Stimulated activated CD4-positive, alpha-beta T cell treated with anti-CD3 and anti-CD28 coated beads, Interleukin-1b, Interleukin-23, amount 100 ng/mL, for 24 hours (primary cell): ENCODE results near the gene CHMP4B.

Experiments used
- DNase-seq, 4 experiments: peaks; one replicate each; pipeline ENCODE4 v3.0.0-alpha.2; 2020; ENCODE audit warnings: low read depth in 4 of 4, low spot score in 1 of 4

CHMP4B gene

DNA sequence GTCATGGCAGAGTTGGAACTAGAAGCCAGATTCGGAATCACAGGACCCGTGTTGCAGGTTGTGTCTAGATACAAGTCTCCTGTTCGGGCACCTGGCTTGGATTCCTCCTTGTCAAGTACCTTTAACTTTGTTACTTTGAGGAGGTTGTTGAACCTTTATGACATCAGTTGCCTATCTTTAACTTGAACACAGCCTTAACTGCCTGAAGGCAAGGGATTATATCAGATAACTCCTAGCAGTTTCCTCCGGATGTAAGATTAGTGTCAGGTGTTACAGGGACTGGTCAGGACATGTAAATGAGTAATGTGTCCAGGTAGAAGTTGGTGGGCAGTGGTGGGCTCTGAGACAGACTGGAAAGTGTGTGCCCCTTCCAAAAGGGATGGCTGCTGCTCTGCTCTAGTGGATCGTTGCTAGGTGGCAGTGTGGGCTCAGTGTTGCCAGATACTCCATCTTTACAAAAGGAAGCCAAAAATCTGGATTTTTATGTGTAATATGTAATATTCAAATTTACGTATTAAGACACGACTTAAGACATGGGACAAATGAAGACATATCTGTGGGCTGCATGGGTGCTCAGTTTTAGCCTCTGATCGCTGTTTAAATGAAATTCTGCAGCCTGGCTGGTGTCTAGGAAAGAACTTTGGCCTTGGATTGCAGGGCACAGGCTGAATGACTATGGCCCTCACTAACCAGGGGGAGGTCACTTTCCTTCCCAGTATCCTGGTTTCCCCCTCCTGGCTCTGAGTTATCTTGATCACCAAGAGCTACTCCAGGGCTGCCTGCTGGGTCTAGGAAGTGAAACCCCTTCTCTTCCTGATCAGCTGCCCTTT lies 27.1 kb downstream of the CHMP4B start:
- DNase-seq, result no peak

- DNase-seq, result no peak
Observed at GRCh38 chr20:33839591-33839990, 28.4 kb downstream of the CHMP4B start.

DNA sequence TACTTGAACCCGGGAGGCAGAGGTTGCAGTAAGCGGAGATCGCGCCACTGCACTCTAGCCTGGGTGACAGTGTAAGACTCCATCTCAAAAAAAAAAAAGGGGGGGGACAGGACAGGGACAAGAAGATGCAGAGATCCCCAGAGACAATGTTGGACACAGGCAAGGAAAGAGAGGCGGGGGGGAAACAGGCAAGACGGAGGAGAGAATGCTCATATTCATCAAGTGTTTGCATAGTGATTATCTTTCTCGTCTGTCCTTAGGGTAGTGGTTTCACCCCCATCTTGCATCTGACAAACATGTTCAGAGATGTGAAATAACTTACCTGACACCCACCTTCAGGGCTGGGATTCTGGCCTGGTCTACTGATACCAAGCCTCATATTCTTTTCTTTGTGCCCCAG lies 29.0 kb downstream of the CHMP4B start:
- no peak for DNase-seq

DNA sequence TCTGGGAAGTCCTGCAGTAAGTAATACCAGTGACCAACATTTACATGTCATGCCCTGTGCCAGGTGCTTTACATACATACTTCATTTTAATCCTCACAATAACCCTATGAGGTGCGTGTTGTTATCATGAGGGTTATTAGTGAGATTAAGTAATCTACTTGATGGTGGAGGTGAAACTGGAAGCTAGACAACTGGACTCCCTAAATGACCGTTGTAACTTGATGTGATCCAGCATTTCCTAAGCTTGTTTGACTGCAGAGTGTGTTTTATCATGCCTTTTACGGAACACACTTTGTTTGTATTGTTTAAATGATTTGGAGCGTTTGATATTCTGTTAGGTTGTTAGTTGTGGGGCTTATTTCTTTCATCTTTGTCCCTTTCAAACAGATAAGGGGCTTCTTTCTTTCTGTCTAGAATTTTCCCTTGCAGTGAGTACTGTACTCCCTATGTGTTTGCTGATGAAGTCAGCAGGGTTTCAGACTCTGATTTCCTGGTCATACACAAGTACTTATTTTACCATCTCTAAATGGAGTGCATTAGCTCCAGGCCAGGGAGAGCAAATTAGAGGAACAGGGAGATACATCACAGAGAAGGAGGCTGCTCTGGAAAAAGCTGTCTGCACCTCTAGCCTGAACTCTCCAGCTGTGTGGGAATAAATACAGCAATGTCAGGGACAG lies 29.7 kb downstream of the CHMP4B start:
- DNase-seq, result no peak

DNA sequence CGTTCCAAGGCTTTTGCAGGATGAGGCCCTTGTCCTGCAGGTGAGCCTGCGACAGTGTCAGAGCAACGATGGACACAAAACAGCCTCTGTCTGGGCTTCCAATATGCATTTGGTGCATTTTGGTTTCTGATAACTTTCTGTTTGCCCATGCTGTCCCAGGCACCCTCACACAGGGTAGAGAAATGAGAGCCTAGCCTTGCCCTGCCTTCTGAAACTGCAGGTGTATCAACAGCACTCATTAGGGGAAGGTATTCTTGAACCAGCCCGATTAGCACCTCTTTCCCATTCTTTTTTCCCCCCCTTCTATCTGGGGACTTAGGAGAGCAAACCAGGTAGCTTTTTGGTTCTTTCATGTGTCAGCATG lies 30.3 kb downstream of the CHMP4B start:
- no peak for DNase-seq

DNA sequence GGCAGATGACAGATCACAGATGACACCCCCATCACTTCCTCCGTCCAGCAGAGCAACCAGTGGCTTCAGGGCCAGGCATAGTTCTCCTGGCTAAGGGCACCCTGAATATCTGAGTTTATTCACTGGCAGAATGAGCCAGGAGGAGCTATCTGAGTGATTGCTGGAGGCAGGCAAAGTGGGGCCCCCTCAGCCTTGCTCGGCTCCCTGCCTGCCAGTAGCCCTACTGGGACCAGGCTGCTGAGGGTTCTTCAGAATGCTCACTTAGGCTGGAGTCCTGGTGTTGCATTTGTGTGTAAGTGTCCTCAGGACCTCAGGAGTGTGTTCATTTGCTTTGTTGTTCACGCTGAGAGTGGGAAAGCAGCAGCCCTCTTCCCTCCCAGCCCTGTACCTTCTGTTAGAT lies 31.2 kb downstream of the CHMP4B start:
- DNase-seq, result no peak

GRCh38 chr20:33843050-33843449 lies 31.9 kb downstream of the CHMP4B start:
- no peak for DNase-seq

GRCh38 chr20:33843854-33844253 lies 32.7 kb downstream of the CHMP4B start:
- no peak for DNase-seq

DNA sequence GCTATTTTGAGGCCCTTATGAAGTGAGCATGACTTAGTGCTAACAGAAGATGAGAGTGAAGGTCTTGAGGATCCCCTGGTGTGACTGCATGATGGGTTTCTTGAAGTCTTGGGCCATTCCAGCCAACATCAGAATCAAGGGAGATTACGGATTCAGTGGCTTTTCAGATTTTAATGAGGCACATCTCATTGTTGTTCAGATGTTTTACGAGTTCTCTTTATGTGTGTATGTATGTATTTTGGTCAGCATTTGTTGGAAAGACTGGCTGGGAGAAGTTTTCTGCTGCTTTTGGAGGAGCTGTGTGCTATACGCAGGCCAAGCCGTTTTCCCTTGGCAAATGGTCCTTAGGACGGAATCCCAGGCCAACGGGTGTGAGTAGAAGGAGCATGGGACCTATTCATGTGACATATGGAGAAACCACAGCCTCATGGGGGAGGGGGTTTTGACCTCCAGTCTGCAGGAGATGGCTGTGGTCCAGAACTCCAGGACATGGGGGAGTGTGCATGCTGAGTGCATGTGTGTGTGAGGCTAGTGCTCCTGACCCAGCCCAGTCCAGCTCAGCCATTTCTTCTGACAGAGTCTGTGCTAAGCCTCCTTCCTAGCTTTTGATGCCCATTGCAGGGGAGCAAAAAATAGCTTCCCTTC lies 35.3 kb downstream of the CHMP4B start:
- no peak for DNase-seq

DNA sequence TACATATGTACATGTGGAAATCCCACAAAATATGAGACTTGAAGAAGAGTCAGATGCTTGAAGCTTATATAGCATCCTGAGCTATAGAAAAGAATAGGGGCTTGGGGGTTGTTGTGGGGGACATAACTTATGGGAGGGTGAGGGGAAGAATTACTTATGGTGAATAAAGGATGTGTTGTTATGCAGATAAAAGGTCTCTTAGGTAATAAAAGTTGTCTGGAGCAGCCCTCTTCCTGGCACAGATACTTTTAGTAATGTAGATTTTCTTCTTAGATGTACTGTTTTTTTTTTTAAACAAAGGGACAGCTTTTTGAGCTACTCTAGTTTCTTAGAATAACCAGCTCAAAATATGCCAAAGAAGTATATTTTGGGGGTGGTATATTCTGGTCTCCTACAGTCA lies 35.9 kb downstream of the CHMP4B start:
- no peak for DNase-seq

- no peak for DNase-seq
Observed at GRCh38 chr20:33848391-33848790, 37.2 kb downstream of the CHMP4B start.

DNA sequence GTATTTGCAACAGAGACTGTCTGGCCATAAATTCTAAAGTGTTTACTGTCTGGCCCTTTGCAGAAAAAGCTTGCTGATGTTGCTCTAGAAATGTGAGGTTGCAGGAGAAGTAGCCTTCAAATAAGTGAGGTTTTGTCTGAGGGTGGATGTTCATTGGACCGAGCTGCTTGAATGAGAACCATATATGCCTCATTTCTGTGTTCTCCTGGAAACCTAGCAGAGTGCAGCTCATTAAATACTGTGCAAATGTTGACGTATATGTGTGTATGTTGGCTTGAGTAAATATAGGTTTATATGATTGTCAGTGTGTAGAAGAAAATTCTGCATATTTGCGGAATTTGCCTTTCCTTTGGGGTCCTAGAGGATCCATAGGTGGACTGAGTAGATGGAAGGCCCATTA lies 39.0 kb downstream of the CHMP4B start:
- DNase-seq, result no peak

DNA sequence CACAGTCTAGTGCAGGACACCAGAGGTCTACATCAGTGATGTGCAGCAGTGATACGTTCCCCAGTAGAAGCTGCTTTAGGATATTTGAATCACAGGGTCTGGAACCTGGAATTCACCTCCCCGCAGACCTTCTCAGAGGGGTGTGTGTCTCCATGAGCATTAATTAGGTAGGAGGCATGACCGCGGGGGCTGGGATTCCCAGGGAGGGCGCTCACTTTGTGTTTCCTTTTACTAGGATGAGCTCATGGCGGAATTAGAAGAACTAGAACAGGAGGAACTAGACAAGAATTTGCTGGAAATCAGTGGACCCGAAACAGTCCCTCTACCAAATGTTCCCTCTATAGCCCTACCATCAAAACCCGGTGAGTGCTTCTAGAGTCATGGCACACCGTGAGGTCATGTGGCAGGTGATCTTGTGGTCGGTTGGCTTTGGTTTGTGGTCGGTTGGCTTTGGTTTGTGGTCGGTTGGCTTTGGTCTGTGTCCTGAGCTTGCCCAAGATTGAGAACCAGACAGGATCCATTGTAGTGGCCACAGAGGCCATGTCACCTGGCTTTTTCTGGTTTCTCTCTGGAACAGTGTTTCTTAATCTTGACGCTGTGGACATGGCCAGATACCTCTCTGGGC lies 40.8 kb downstream of the CHMP4B start:
- no peak for DNase-seq

DNA sequence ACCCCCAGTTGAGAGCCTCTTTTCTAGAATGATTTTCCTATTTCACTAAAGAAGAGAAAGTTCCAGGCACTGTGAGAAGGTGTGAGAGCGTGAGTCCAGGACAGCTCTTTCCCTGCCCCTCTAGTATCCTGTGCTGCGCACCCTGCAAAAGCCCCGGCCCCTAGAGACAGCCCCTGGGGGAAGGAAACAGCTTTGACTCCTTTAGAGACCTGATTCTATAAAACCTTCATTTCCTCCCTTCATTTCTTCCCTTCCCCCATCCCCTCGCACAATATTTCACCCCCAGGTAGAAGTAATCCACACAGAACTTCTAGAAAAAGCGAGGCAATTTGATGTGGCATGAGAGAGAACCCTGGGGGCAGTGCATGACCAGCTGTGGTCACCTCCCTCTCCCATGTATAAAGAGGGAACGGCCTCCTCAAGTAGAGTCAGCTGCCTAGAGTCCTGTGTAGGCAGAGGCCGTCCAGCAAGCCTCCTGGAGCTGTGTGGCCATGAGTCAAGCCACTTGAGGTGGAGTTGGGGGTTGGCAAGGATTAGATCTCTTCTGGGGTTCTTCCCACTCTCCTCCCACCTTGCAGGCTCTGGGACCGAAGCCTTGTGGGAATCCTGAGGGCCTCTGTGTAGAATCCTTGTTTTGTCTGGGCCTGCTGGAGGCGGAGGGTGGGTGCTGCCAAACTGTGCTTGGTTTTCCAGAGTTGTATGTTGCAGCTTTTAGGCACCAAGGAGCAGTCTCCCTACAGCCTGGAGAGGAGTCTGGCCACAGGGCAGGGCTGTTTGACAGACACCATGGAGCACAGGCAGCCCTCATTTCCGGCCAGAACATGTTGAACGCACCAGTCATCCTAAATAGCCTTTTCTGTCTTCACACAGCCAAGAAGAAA lies 41.7 kb downstream of the CHMP4B start:
- no peak for DNase-seq

GRCh38 chr20:33853507-33853813 lies 42.3 kb downstream of the CHMP4B start:
- DNase-seq, result no peak

GRCh38 chr20:33857722-33858563 lies 46.8 kb downstream of the CHMP4B start:
- no peak for DNase-seq

GRCh38 chr20:33858666-33859065 lies 47.5 kb downstream of the CHMP4B start:
- no peak for DNase-seq

GRCh38 chr20:33859157-33859695 lies 48.1 kb downstream of the CHMP4B start:
- DNase-seq, result no peak

DNA sequence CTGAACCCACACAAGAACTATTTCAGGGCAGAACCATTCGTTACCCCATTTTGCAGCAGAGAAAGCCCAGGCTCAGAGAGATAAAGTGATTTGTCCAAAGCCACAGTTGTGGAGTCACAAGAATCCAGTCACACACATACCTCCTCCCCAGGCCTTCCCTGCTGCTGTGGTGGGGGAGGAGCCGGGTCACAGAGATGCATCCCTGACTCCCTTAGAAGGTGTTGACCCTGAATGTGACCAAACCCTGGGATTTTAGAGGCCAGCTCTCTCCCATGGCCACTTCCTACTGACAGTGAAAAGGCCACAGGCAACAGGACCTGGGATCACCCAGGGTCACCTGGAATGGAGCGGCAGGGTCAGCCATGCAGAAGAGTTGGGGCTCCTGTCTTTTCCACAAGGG lies 48.6 kb downstream of the CHMP4B start:
- DNase-seq, result no peak

GRCh38 chr20:33861458-33861857 lies 50.3 kb downstream of the CHMP4B start:
- DNase-seq, result no peak
